GM12878 (cell line): ENCODE results near the gene FAM131B. TPM values are rescaled to one million over a fixed set of nuclear protein-coding genes. Genes with fewer than 3 reads are reported as not detected.

Source experiments
- ATAC-seq: fragments of 200-7000 bp; cut with Tn5 transposase; 3 replicates; pipeline ENCODE4 v1.9.1; 2020; ENCODE audit warnings: mild to moderate bottlenecking, moderate library complexity
- BruUV-seq: library from RNA; stranded (reverse); fragments of 400-500 nt; replicated peaks from 2 replicates; lab custom pipeline; 2021; lab: Mats Ljungman, UMichigan
- CTCF ChIA-PET: fragments of 300-600 bp; sonication (Branson Sonifier 250); formaldehyde crosslinking; extraction: SDS; loops from one replicate; lab custom pipeline; 2021; ENCODE audit warnings: inconsistent platforms; lab: Yijun Ruan, JAX
- POLR2A ChIA-PET: fragments of 350-600 bp; formaldehyde crosslinking; extraction: SDS; loops from one replicate; lab custom pipeline; 2021; ENCODE audit warnings: inconsistent platforms; lab: Charles Lee
- RAD21 ChIA-PET: fragments of 300-600 bp; sonication (Branson Sonifier 250); formaldehyde crosslinking; loops from one replicate; lab custom pipeline; 2023; ENCODE audit warnings: antibody characterized with exemption; ENCODE audit not compliant: unreplicated experiment; lab: Charles Lee
- SMC1A ChIA-PET: fragments of 300-600 bp; sonication (Branson Sonifier 250); formaldehyde crosslinking; loops from one replicate; lab custom pipeline; 2023; ENCODE audit not compliant: unreplicated experiment, uncharacterized antibody; lab: Charles Lee
- DNase-seq: peaks from one replicate; pipeline ENCODE4 v3.0.0-alpha.2; 2011; ENCODE audit warnings: low read depth, low spot score
- FAIRE-seq: peaks from 3 replicates; lab custom pipeline; 2011; peaks lifted over from hg19 to GRCh38; lab: Jason Lieb, UNC
- H2AFZ ChIP-seq: 2 replicates; pipeline ENCODE4 v1.6.0; 2011; ENCODE audit warnings: low read depth, low read length, control low read depth; ENCODE audit not compliant: control insufficient read depth
- H3K27ac ChIP-seq: 2 replicates; pipeline ENCODE4 v1.5.1; 2011; ENCODE audit warnings: control low read depth; ENCODE audit not compliant: control insufficient read depth, insufficient read depth
- H3K27me3 ChIP-seq, 2 experiments: replicated peaks in 1 of 2; 2 replicates each; pipeline versions ENCODE4 v1.6.0 to v1.6.1; 2011; ENCODE audit warnings: low read length in 1 of 2; ENCODE audit not compliant: control insufficient read depth in 2 of 2, insufficient read depth in 2 of 2
- H3K36me3 ChIP-seq, 2 experiments: 2 replicates each; pipeline ENCODE4 v1.5.1; 2011; ENCODE audit warnings: low read length in 1 of 2; ENCODE audit not compliant: control insufficient read depth in 2 of 2, insufficient read depth in 2 of 2
- H3K4me1 ChIP-seq: 2 replicates; pipeline ENCODE4 v1.6.1; 2011; ENCODE audit warnings: mild to moderate bottlenecking, low read length, moderate library complexity, mixed read lengths; ENCODE audit not compliant: control insufficient read depth, insufficient read depth
- H3K4me2 ChIP-seq: 2 replicates; pipeline ENCODE4 v1.6.0; 2011; ENCODE audit warnings: control low read depth; ENCODE audit not compliant: control insufficient read depth, insufficient read depth
- H3K4me3 ChIP-seq: fragments of 200-600 bp; sonication (generic); 2 replicates; pipeline ENCODE4 v1.5.1; 2016
- H3K79me2 ChIP-seq: 2 replicates; pipeline ENCODE4 v1.6.0; 2011; ENCODE audit warnings: low read length; ENCODE audit not compliant: control insufficient read depth, insufficient read depth
- H3K9ac ChIP-seq: 2 replicates; pipeline ENCODE4 v1.8.0; 2011; ENCODE audit warnings: low read length, control low read depth, mixed read lengths; ENCODE audit not compliant: control insufficient read depth, insufficient read depth
- H3K9me3 ChIP-seq: replicated peaks from 3 replicates; pipeline ENCODE4 v1.5.1; 2011; ENCODE audit warnings: mild to moderate bottlenecking, low read length; ENCODE audit not compliant: control insufficient read depth, insufficient read depth
- H4K20me1 ChIP-seq: 2 replicates; pipeline ENCODE4 v1.6.0; 2011; ENCODE audit not compliant: control insufficient read depth, insufficient read depth
- ATF2 ChIP-seq: IDR thresholded peaks from 2 replicates; pipeline ENCODE4 v1.6.1; 2012; ENCODE audit warnings: low read length, inconsistent platforms
- ATF3 ChIP-seq: IDR thresholded peaks from 2 replicates; pipeline ENCODE4 v1.6.1; 2011; ENCODE audit warnings: low read depth, mild to moderate bottlenecking, low read length, moderate library complexity, borderline replicate concordance; ENCODE audit errors: extremely low read depth
- BCL3 ChIP-seq: IDR thresholded peaks from 2 replicates; pipeline ENCODE4 v1.6.1; 2011; ENCODE audit warnings: borderline replicate concordance, low read depth, mild to moderate bottlenecking, moderate library complexity, low read length; ENCODE audit not compliant: insufficient read depth, poor library complexity, severe bottlenecking
- CHD2 ChIP-seq: IDR thresholded peaks from 2 replicates; pipeline ENCODE4 v1.6.1; 2011; ENCODE audit warnings: low read depth, low read length, improper control_type of control experiment, borderline replicate concordance
- HCFC1 ChIP-seq: fragments of 150-350 bp; IDR thresholded peaks from 2 replicates; pipeline ENCODE4 v1.6.1; 2014; ENCODE audit warnings: low read length
- HDGF ChIP-seq: fragments of 450-650 bp; IDR thresholded peaks from 2 replicates; pipeline ENCODE4 v1.6.1; 2016; ENCODE audit warnings: antibody characterized with exemption
- KDM1A ChIP-seq: fragments of 200-600 bp; sonication (generic); IDR thresholded peaks from 2 replicates; pipeline ENCODE4 v1.6.1; 2016; ENCODE audit warnings: borderline replicate concordance
- NR2C2 ChIP-seq: IDR thresholded peaks from 2 replicates; pipeline ENCODE4 v1.6.1; 2011; ENCODE audit warnings: borderline replicate concordance, low read depth; ENCODE audit not compliant: control insufficient read depth, insufficient read length
- PAX5 ChIP-seq: IDR thresholded peaks from 2 replicates; pipeline ENCODE4 v1.6.1; 2011; ENCODE audit warnings: low read depth, low read length, borderline replicate concordance
- RUNX3 ChIP-seq: IDR thresholded peaks from 2 replicates; pipeline ENCODE4 v1.6.1; 2012; ENCODE audit warnings: low read length, inconsistent platforms
- SKIL ChIP-seq: fragments of 450-650 bp; IDR thresholded peaks from 2 replicates; pipeline ENCODE4 v1.6.1; 2017; ENCODE audit warnings: mild to moderate bottlenecking, low read depth, inconsistent platforms; ENCODE audit not compliant: poor library complexity, severe bottlenecking
- SMARCA5 ChIP-seq: fragments of 450-650 bp; IDR thresholded peaks from 2 replicates; pipeline ENCODE4 v1.6.1; 2017; ENCODE audit warnings: mild to moderate bottlenecking
- STAT3 ChIP-seq: IDR thresholded peaks from 2 replicates; pipeline ENCODE4 v1.6.1; 2011; ENCODE audit warnings: low read depth, low read length, improper control_type of control experiment
- SUZ12 ChIP-seq: fragments of 200-600 bp; sonication (generic); IDR thresholded peaks from one replicate; pipeline ENCODE4 v1.6.1; 2018; ENCODE audit warnings: antibody characterized with exemption, mild to moderate bottlenecking; ENCODE audit not compliant: unreplicated experiment
- TAF1 ChIP-seq: IDR thresholded peaks from 2 replicates; pipeline ENCODE4 v1.6.1; 2011; ENCODE audit warnings: mild to moderate bottlenecking, low read depth, low read length, borderline replicate concordance
- TCF3 ChIP-seq: IDR thresholded peaks from 2 replicates; pipeline ENCODE4 v1.6.1; 2012; ENCODE audit warnings: low read depth, mild to moderate bottlenecking, low read length, borderline replicate concordance; ENCODE audit not compliant: insufficient read depth
- TCF7 ChIP-seq: IDR thresholded peaks from 2 replicates; pipeline ENCODE4 v1.6.1; 2014; ENCODE audit warnings: antibody characterized with exemption, borderline replicate concordance
- USF2 ChIP-seq: IDR thresholded peaks from 2 replicates; pipeline ENCODE4 v1.6.1; 2011; ENCODE audit warnings: low read depth, low read length, improper control_type of control experiment, borderline replicate concordance
- ZNF207 ChIP-seq: fragments of 450-650 bp; IDR thresholded peaks from 2 replicates; pipeline ENCODE4 v1.6.1; 2014; ENCODE audit warnings: antibody characterized with exemption, mild to moderate bottlenecking, borderline replicate concordance
- ZNF384 ChIP-seq: IDR thresholded peaks from 2 replicates; pipeline ENCODE4 v1.6.1; 2012; ENCODE audit warnings: low read depth, mild to moderate bottlenecking, low read length, improper control_type of control experiment, borderline replicate concordance
- WGBS: methylation state at CpG from one replicate; pipeline ENCODE4 v1.1.6; 2016; ENCODE audit warnings: low lambda C conversion rate; ENCODE audit not compliant: insufficient replicate concordance, insufficient coverage; ENCODE audit errors: missing lambda C conversion rate; 5-methylcytosine and 5-hydroxymethylcytosine counted together
- in situ Hi-C: fragments of 300-500 bp; cut with MboI; formaldehyde crosslinking; loops from 9 replicates; pipeline ENCODE4 v1.14.3; 2018; ENCODE audit warnings: mixed read lengths
- intact Hi-C: fragments of 100-400 bp; cut with micrococcal nuclease; formaldehyde crosslinking; loops from one replicate; pipeline ENCODE4 v1.14.2; 2022; ENCODE audit not compliant: unreplicated experiment
- polyA plus RNA-seq, 11 experiments: library from polyadenylated mRNA; depleted of rRNA in 4 of 11; unstranded in 6 of 11; stranded (reverse) in 5 of 11; fragments of >200 nt; fragmentation: Nextera tagmentation in 4 of 11; fragmentation: Illumina TruSeq in 1 of 11; extraction: Ambion mirVana in 4 of 11; extraction: Trizol in 1 of 11; gene quantifications; 1 replicate in 1 of 11; 2 replicates in 10 of 11; pipeline versions ENCODE4 v1.2.1 to v1.2.3, GENCODE V29; 2011 to 2016; ENCODE audit warnings: inconsistent platforms in 2 of 11, missing spikeins in 2 of 11, low read depth in 1 of 11
- total RNA-seq, 4 experiments: library from RNA; depleted of rRNA in 3 of 4; stranded (reverse); fragments of >200 nt in 3 of 4; fragmentation: Illumina TruSeq in 1 of 4; extraction: Trizol in 1 of 4; gene quantifications; 2 replicates each; pipeline versions ENCODE4 v1.2.1 to v1.2.3, GENCODE V29; 2013 to 2021

Gene FAM131B
- total and polyA plus RNA-seq, 10 of the 15 experiments (the other 5 are each of a cell fraction or from before 2014, with no cell fraction given), result 0.03 to 0.05 TPM; not detected in 8

GRCh38 chr7:143394777-143395176 lies 32.3 kb upstream of the FAM131B start:
- Histone ChIP-seq H3K79me2 (no peaks in the 10 kb centered on the region), H3K27ac (no peak overlapping the region), H3K9me3 (no peaks in the 10 kb centered on the region), H3K27me3 (no peaks in the 10 kb centered on the region), H4K20me1 (no peaks in the 10 kb centered on the region), H2AFZ (no peak overlapping the region), H3K36me3 (peaks cover 4 to 14% of the 10 kb centered on the region in 2 experiments; a peak in 2 of 4 replicates), H3K4me2 (no peak overlapping the region), H3K4me3 (no peak overlapping the region), H3K9ac (no peak overlapping the region), H3K4me1 (no peaks in the 10 kb centered on the region)
- no peak for TF ChIP-seq CHD2
- no peak for TF ChIP-seq ZNF384
- no peak for TF ChIP-seq NR2C2
- TF ChIP-seq TCF7, result no peak
- no peak for TF ChIP-seq TAF1
- TF ChIP-seq ATF3, result no peak
- no peak for TF ChIP-seq SKIL
- TF ChIP-seq TCF3, result no peak
- TF ChIP-seq BCL3, result no peak
- no peak for TF ChIP-seq PAX5
- TF ChIP-seq USF2, result no peak
- no peak for TF ChIP-seq KDM1A
- no peak for TF ChIP-seq SUZ12
- TF ChIP-seq ATF2, result no peak
- no peak for TF ChIP-seq STAT3
- no peak for TF ChIP-seq HDGF
- no peak for TF ChIP-seq RUNX3
- TF ChIP-seq ZNF207, result no peak
- TF ChIP-seq HCFC1, result no peak
- no peak for TF ChIP-seq SMARCA5
- ATAC-seq, result no peak
- WGBS, result 50% methylated on average over 6 of the region's 6 CpGs
- in situ Hi-C loops, result no loop called here
- ChIA-PET SMC1A (no interaction called here), CTCF (no interaction called here), RAD21 (no interaction called here), POLR2A (no interaction called here)
- BruUV-seq, result no TSS peak
- no peak for FAIRE-seq
- intact Hi-C loops, result no loop called here
- DNase-seq, result no peak
